Fibroblast of the conjunctiva (primary cell): Measurements from ENCODE around the gene ANG.
"Not testable (repeated sequence)": the region's sequence is repeated elsewhere in the genome, so short reads cannot be mapped to it uniquely, and the experiment has no call there.

Experiments
- DNase-seq: peaks from one replicate; pipeline ENCODE4 v3.0.0-alpha.2; 2010; ENCODE audit warnings: low read depth

The ANG gene

GRCh38 chr14:20699931-20700330 lies 11.4 kb downstream of the ANG start:
- DNase-seq, result no peak

DNA sequence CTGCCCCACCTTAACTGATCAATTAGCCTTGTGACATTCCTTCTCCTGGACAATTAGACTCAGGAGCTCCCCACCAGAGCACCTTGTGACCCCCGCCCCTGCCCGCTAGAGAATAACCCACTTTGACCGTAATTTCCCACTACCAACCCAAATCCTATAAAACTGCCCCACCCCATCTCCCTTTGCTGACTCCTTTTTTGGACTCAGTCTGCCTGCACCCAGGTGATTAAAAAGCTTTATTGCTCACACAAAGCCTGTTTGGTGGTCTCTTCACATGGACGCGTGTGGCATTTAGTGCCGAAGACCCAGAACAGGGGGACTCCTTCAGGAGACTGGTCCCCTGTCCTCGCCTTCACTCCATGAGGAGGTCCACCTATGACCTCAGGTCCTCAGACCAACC lies 12.4 kb downstream of the ANG start:
- not testable (repeated sequence) for DNase-seq

DNA sequence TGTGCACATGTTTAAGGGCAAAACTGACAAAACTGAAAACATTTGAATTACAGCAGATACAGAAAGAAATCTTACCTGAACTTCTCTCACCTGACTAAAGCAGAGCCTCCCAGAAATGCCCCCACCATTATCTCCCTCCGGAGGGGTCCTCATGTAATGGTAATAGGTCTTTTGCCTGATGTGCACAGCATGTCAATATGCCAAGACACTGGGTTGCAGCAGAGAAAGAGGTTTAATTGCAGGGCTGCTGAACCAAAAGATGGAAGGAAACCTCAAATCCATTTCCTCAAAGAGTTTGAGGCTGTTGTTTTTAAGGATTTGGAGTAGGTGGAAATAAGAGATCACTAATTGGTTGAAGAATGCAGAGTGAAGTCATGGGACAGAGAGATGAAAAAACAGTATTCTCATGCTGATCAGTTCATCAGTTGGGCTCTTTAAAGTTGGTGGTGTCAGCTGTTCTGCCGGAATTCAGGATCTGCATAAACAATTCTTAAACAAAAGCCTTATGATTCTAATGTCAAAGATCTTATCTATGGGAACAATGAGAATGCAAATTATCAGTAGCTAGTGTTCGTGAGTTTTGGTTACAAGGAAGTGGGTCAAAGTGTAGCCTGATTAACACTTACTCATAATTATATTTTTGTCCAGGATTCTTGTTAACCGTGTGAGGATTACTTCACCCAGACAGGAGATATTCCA lies 18.2 kb downstream of the ANG start:
- no peak for DNase-seq

DNA sequence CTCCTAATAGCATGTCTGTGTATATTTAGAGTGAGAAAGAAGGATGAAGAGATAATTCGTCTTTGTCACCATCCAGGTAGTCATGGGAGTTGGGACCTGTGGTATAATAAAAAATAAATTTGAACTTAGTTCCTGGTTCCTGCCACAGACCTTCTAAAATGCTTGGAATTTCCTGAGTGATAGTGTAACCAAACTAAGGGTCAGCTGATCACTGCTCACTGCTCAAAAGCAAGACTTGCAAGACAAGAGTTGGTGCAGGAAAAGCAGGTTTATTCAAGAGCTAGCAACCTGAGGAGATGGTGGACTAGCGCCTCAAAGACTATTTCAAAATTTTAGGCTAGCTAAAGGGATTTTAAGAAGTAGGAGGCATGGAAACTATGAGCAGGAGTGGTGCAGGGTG lies 19.1 kb downstream of the ANG start:
- no peak for DNase-seq

DNA sequence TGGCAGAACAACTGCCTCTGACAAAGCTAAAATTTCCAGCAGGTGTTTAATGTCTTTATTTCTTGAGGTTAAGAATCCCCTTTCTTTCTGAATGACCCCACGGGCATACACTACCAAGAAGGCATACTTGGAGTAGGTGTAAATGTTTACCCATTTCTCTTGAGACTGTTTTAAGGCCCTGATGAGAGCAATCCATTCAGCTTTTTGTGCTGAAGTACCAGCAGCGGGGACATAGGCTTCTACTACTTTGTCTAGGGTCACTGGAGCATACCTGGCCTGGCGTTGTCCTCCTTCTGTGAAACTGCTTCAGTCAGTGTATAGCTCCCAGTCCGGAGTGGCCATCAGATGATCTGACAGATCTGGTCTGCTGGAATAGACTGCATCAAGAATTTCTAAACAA lies 22.7 kb downstream of the ANG start:
- no peak for DNase-seq

DNA sequence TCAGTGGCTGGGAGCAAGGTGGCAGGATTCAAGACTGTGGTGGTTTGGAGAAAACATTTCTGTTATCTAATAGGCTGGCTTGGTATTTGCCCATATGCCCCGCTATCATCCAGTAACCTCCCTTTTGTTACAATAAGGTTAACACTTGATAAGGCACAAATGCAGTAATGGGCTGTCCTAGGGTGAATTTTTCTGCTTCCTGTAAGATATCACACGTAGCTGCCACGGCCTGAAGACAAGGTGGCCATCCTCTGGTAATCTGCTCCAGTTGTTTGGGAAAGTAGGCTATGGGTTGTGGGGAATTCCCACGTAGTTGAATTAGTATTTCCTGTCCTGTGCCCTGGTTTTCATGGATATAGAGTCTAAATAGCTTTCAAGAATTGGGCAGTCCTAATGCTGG lies 23.1 kb downstream of the ANG start:
- no peak for DNase-seq

GRCh38 chr14:20712904-20713303 lies 24.3 kb downstream of the ANG start:
- no peak for DNase-seq

DNA sequence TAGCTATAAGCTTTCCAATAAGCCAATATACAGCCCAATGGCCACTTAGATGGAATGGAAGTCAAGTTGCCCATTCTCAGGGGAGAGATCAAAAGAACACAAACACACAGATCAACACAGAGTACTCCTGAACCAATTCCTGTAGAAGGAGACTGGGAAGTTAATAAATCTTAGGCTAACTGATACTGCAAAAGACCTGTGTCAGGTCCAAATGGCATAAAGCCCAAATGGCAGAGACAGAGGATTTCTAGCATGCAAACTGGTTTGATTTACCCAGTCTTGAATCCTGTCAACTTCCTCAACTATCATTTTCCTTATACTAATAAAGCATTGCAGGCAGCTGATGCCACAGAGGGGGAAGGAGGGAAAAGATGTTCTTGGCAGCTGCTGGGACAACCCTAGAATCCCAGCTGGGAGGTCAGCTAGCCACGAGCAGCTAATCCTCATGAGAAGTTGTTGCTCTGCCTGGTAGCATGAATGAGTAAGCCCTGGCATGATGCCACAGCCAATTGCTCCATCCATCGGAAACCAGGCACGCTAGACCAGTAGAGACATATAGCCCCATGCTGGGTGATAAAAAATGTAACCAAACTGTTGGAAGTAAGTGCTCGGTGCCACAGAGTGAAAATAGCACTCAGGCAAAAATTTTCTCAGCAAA lies 26.2 kb downstream of the ANG start:
- peak; percentile 59 for DNase-seq

DNA sequence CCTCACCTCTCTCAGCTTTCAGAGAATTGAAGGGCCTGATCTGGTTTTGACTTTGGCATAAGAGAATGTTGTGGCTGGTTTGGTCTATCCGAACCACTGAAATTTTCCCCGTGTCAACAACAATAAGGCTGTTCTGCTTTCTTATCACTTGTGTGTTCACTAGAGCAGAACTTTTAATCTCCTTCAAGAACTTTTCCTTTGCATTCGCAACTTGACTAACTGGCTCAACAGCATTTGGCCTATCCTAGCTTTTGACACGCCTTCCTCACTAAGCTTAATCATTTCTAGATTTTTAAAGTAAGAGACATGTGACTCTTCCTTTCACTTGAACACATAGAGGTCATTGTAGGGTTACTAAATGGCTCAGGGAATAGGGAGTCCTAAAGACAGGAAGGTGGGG lies 31.2 kb downstream of the ANG start:
- no peak for DNase-seq

- DNase-seq, result no peak
Observed at GRCh38 chr14:20720741-20721140, 32.2 kb downstream of the ANG start.

- DNase-seq, result no peak
Observed at GRCh38 chr14:20722016-20722415, 33.5 kb downstream of the ANG start.

DNA sequence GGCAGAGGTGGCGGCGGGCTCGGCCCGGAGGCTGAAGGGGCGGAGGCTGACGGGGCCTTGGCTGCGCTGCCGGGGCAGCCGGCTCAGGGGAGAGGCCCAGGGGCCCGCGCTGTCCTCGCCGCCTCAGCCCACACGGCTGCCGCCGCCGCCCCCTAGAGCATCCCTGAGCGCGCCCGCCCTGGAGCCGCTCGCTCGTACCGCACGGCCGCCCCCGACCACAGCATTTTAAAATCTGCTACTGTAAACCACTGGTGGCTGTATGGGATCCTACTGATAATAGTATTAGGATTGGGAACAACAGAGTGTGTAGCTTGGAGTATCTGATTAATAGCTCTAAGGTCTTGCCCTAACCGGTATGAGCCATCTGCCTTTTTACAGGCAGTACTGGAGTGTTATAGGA lies 34.9 kb downstream of the ANG start:
- DNase-seq, result no peak

DNA sequence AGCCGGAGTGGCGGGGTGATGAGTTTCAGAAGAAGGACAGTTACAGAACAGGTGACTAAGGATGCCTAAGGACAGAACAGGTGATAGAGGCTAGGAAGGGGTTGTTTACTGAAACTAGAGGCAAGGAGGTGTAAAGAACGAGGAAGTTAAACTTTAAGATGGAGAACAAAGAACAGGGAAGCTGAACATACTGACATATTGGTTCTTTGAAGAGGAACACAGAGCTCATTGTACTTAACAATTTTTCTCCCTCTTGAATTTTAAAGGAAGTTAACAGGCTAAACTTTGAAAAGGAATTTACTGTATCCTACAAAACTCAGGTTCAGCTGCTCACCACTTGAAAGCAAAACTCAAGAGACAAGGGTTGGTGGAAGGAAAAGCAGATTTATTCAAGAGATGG lies 37.6 kb downstream of the ANG start:
- not testable (repeated sequence) for DNase-seq

DNA sequence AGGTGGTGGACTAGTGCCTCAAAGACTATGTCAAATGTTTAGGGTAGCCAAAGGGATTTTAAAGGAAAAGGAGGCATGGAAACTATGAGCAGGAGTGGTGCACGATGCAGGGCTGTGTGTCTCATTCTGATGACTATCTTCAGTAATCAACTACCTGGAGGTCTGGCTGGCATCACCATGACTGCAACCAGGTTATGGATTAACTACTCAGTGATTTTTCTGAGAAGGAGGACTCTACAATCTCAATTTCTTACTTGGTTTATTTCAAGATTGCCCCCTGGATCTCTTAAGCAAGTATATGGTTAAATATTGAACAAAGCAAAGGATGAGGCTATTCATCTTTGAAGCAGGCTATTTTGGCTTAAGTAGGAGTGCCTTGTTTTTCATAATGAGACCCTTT lies 38.0 kb downstream of the ANG start:
- no peak for DNase-seq

DNA sequence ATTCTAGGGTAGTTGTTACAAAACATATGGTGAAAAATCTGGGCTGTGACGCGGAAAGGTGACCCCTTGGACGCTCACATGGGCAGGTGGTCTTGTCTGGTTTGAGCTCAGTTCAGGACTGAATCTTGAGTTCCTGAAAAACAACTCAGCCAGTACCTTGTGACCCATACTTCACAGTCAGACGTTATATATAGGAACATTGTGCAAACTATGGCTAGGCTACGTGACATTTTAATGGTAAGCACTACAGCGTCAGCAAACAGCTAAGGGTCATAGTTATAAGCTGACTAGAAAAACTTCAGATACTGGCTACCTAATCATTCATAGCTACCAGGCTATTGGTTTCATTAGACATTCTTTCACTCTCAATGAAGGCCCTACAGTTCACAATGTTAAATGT lies 42.3 kb downstream of the ANG start:
- DNase-seq, result no peak

DNA sequence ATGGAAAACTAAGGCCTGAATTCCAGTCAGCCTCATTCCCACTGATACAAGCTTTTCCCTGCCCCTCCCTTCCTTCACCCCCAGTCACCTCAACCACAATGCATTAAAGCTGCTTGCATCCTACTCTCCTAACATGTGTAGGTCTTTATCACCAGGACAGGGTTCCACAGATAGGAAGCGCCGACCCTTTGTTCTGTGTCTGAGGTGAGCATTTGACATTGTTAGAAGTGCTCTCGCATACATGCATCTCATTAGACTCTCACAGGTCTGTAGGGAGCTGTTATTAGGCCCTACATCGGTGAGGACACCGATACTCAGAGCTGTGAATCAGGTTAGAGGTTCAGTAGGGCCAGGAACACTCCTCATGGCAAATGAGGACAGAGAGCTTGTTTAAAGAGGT lies 43.9 kb downstream of the ANG start:
- no peak for DNase-seq

GRCh38 chr14:20732979-20733635 lies 44.5 kb downstream of the ANG start:
- DNase-seq, result no peak

GRCh38 chr14:20733684-20734429 lies 45.3 kb downstream of the ANG start:
- no peak for DNase-seq

GRCh38 chr14:20734430-20734806 lies 45.9 kb downstream of the ANG start:
- no peak for DNase-seq

GRCh38 chr14:20738292-20738691 lies 49.7 kb downstream of the ANG start:
- not testable (repeated sequence) for DNase-seq

- no peak for DNase-seq
Observed at GRCh38 chr14:20742132-20742531, 53.6 kb downstream of the ANG start.

DNA sequence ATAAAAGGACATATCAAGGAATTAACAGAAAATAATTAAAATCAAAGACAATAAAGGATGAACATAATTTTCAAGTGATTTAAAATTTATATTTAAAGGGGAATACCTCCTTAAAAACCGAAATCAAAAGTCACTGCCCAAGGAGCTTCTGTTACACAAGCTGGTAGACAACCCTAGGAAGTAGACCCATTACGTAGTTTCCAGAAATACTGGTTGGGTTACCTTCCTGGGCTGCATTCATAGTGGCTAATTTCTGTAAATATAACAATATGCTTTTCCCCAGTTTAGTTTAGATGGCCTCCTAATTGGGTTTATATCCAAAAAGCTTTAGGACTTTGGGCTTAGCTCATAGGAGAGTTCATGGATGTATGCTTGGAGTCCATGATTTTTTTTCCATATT lies 55.0 kb downstream of the ANG start:
- DNase-seq, result no peak
